ENCODE data around the gene SLC6A9. TPM values are rescaled to one million over a fixed set of nuclear protein-coding genes. Genes with fewer than 3 reads are reported as not detected.

The SLC6A9 gene
- total and polyA plus RNA-seq, 4 donors = 0.57 to 47.7 (median 3.6) TPM

- no peak for TF ChIP-seq FOXA2 (IDR thresholded peaks at IDR 0.05)
- no peak for TF ChIP-seq REST (IDR thresholded peaks at IDR 0.05)
- no peak for TF ChIP-seq FOXA1 (IDR thresholded peaks at IDR 0.05)
- no peak for TF ChIP-seq HNF4G (IDR thresholded peaks at IDR 0.05)
- no peak for TF ChIP-seq MAX (IDR thresholded peaks at IDR 0.05)
- TF ChIP-seq YY1 (IDR thresholded peaks at IDR 0.05) = no peak
- no peak overlapping the region for H3K4me3 ChIP-seq (ENCODE audit: low read depth in 1 of 3, low read length in 3 of 3)
- H3K9me3 ChIP-seq (ENCODE audit: control insufficient read depth in 4 of 4, low read length in 3 of 4) = no peaks in the 10 kb centered on the region
- WGBS = 94% methylated on average over 1 of the region's 1 CpG
- DNase-seq (ENCODE audit: low spot score) = no peak
- no peak overlapping the region for H3K27ac ChIP-seq (ENCODE audit: low read depth in 1 of 2, low read length in 2 of 2)
- no peaks in the 10 kb centered on the region for H3K4me1 ChIP-seq (ENCODE audit: control insufficient read depth in 4 of 4, insufficient read depth in 4 of 4, low read length in 3 of 4)
- H3K27me3 ChIP-seq (ENCODE audit: control insufficient read depth in 4 of 4, insufficient read depth in 4 of 4, low read length in 3 of 4) = no peaks in the 10 kb centered on the region
- no peaks in the 10 kb centered on the region for H3K36me3 ChIP-seq (ENCODE audit: control insufficient read depth in 4 of 4, insufficient read depth in 3 of 4, low read depth in 1 of 4, low read length in 3 of 4)
- H3K9ac ChIP-seq (ENCODE audit: low read depth in 1 of 2, low read length in 2 of 2) = no peak overlapping the region
Measured at GRCh38 chr1:44047131-44047530, 15.9 kb upstream of the SLC6A9 start.

GRCh38 chr1:44045064-44045463 lies 13.8 kb upstream of the SLC6A9 start:
- Histone ChIP-seq H3K4me1 (ENCODE audit: control insufficient read depth in 4 of 4, insufficient read depth in 4 of 4, low read length in 3 of 4) (no peaks in the 10 kb centered on the region), H3K36me3 (ENCODE audit: control insufficient read depth in 4 of 4, insufficient read depth in 3 of 4, low read depth in 1 of 4, low read length in 3 of 4) (no peaks in the 10 kb centered on the region), H3K4me3 (ENCODE audit: low read depth in 1 of 3, low read length in 3 of 3) (no peak overlapping the region), H3K9ac (ENCODE audit: low read depth in 1 of 2, low read length in 2 of 2) (no peak overlapping the region), H3K27me3 (ENCODE audit: control insufficient read depth in 4 of 4, insufficient read depth in 4 of 4, low read length in 3 of 4) (no peaks in the 10 kb centered on the region), H3K9me3 (ENCODE audit: control insufficient read depth in 4 of 4, low read length in 3 of 4) (no peaks in the 10 kb centered on the region), H3K27ac (ENCODE audit: low read depth in 1 of 2, low read length in 2 of 2) (no peak overlapping the region)
- no peak for TF ChIP-seq HNF4G (IDR thresholded peaks at IDR 0.05)
- no peak for TF ChIP-seq HNF4A (conservative IDR thresholded peaks at IDR 0.05)
- TF ChIP-seq CTCF (IDR thresholded peaks at IDR 0.05; ENCODE audit: low read depth, low read length, missing input control) = no peak
- TF ChIP-seq ATF3 (IDR thresholded peaks at IDR 0.05) = no peak
- TF ChIP-seq NR2F2 (IDR thresholded peaks at IDR 0.05) = no peak
- TF ChIP-seq TAF1 (conservative IDR thresholded peaks at IDR 0.05) = no peak
- TF ChIP-seq RXRA (IDR thresholded peaks at IDR 0.05) = no peak
- 89% methylated on average over 9 of the region's 9 CpGs for WGBS
- DNase-seq (ENCODE audit: low spot score) = no peak

- no peak overlapping the region for H3K27ac ChIP-seq (ENCODE audit: low read depth in 1 of 2, low read length in 2 of 2)
Measured at GRCh38 chr1:44044071-44044801, 13.0 kb upstream of the SLC6A9 start.

More at GRCh38 chr1:44044071-44044801, 13.0 kb upstream of the SLC6A9 start:
- Histone ChIP-seq H3K27me3 (ENCODE audit: control insufficient read depth in 4 of 4, insufficient read depth in 4 of 4, low read length in 3 of 4) (no peaks in the 10 kb centered on the region), H3K9ac (ENCODE audit: low read depth in 1 of 2, low read length in 2 of 2) (no peak overlapping the region), H3K9me3 (ENCODE audit: control insufficient read depth in 4 of 4, low read length in 3 of 4) (no peaks in the 10 kb centered on the region), H3K36me3 (ENCODE audit: control insufficient read depth in 4 of 4, insufficient read depth in 3 of 4, low read depth in 1 of 4, low read length in 3 of 4) (no peaks in the 10 kb centered on the region), H3K4me1 (ENCODE audit: control insufficient read depth in 4 of 4, insufficient read depth in 4 of 4, low read length in 3 of 4) (no peaks in the 10 kb centered on the region), H3K4me3 (ENCODE audit: low read depth in 1 of 3, low read length in 3 of 3) (no peak overlapping the region)
- no peak for DNase-seq (ENCODE audit: low spot score)
- no peak for TF ChIP-seq RXRA (IDR thresholded peaks at IDR 0.05)
- no peak for TF ChIP-seq HNF4G (IDR thresholded peaks at IDR 0.05)
- 91% methylated on average over 7 of the region's 7 CpGs for WGBS

Measured in liver (tissue), 9 donors.